Cerebellar nuclear complex (tissue), 1 donor: Measurements from ENCODE around the gene HIKESHI.

Source experiments
- DNase-seq, 2 experiments: peaks; one replicate each; lab custom pipeline; 2025; lab: John Stamatoyannopoulos, UW

The HIKESHI gene

GRCh38 chr11:86374586-86374985 is 72.5 kb downstream of the HIKESHI start, which contains the start of gene CCDC81:
Gene CCDC81, plus strand, starts transcription at chr11:86374887. Its CDS starts 277 bp downstream, at chr11:86375164.
- no peak for DNase-seq

- no peak for DNase-seq
These were observed 75.9 kb downstream of the HIKESHI start for GRCh38 chr11:86377972-86378371.

GRCh38 chr11:86380295-86381059 is 78.4 kb downstream of the HIKESHI start:
- DNase-seq: no peak

GRCh38 chr11:86383041-86383955 is 81.3 kb downstream of the HIKESHI start:
- no peak for DNase-seq

- no peak for DNase-seq
These were observed 84.2 kb downstream of the HIKESHI start for GRCh38 chr11:86386283-86386682.

GRCh38 chr11:86386746-86387145 is 84.7 kb downstream of the HIKESHI start:
- DNase-seq: no peak

GRCh38 chr11:86388198-86388597 is 86.2 kb downstream of the HIKESHI start:
- DNase-seq: no peak

- no peak for DNase-seq
These were observed 88.4 kb downstream of the HIKESHI start for GRCh38 chr11:86390487-86390886.

- no peak for DNase-seq
These were observed 93.1 kb downstream of the HIKESHI start for GRCh38 chr11:86395061-86395551.
